ENCODE results near the gene TRIM54. TPM values are rescaled to one million over a fixed set of nuclear protein-coding genes. Genes with fewer than 3 reads are reported as not detected.

The TRIM54 gene
- total and polyA plus RNA-seq, 2 of the 8 experiments (the other 6 are each of a cell fraction or from before 2014, with no cell fraction given): 3.9 to 5.8 TPM

- H3K18ac ChIP-seq (ENCODE audit: extremely low read depth, low read length): no peak overlapping the region
- no peak overlapping the region for H2BK120ac ChIP-seq (replicated peaks; ENCODE audit: low read depth, low read length)
- no peak overlapping the region for H4K91ac ChIP-seq (replicated peaks; ENCODE audit: insufficient read length, low read length)
- no peak overlapping the region for H3K9ac ChIP-seq (replicated peaks in 1 of 4; ENCODE audit: extremely low read depth in 1 of 4, low read depth in 3 of 4, low read length in 3 of 4)
- no peaks in the 10 kb centered on the region for H3K79me2 ChIP-seq (ENCODE audit: control insufficient read depth in 1 of 2, insufficient read depth in 2 of 2, low read length in 2 of 2)
- H4K8ac ChIP-seq (ENCODE audit: extremely low read depth, insufficient read depth, low read length): peak overlapping the region; percentile 3; the same call in 1 of the 2 replicates
- no peaks in the 10 kb centered on the region for H3K79me1 ChIP-seq (ENCODE audit: low read depth, low read length)
- H2AK5ac ChIP-seq (ENCODE audit: low read depth, low read length): no peak overlapping the region
- H4K20me1 ChIP-seq (replicated peaks in 1 of 2; ENCODE audit: control insufficient read depth in 1 of 2, insufficient read depth in 2 of 2, low read length in 2 of 2): peaks cover 4 to 16% of the 10 kb centered on the region in 2 experiments
- no peak overlapping the region for H3K4me2 ChIP-seq (ENCODE audit: insufficient read depth in 1 of 2, low read depth in 2 of 2, low read length in 2 of 2)
- ChIA-PET CTCF (ENCODE audit: partially characterized antibody) (interaction anchor here (1.0 to 3.9 kb wide), 7 partner anchors 8 to 79 kb away, joined by 3 to 32 read pairs (median 4); partner anchors contain the start of genes MPV17 and TRIM54), POLR2A (ENCODE audit: partially characterized antibody) (interaction anchor here (0.5 to 32.6 kb wide), 9 partner anchors 1 to 165 kb away, joined by 3 to 835 read pairs (median 4); partner anchors contain the start of genes CAD, DNAJC5G and TRIM54)
- no peaks in the 10 kb centered on the region for H3K9me3 ChIP-seq (ENCODE audit: insufficient read depth in 2 of 2, low read depth in 1 of 2, low read length in 1 of 2)
- no peak overlapping the region for H3K23ac ChIP-seq (ENCODE audit: insufficient read length)
- no peak overlapping the region for H2BK15ac ChIP-seq (ENCODE audit: low read length)
- H3K4me1 ChIP-seq (replicated peaks in 1 of 4; ENCODE audit: control insufficient read depth in 3 of 4, insufficient read depth in 4 of 4, low read length in 3 of 4): no peaks in the 10 kb centered on the region
- H3K27me3 ChIP-seq (replicated peaks in 1 of 4; ENCODE audit: control insufficient read depth in 3 of 4, extremely low read depth in 1 of 4, insufficient read depth in 3 of 4, low read length in 3 of 4): no peaks in the 10 kb centered on the region
- no peak overlapping the region for H2BK5ac ChIP-seq (ENCODE audit: low read depth, low read length)
- no peak overlapping the region for H3K14ac ChIP-seq (ENCODE audit: insufficient read length)
- no peak overlapping the region for H3K4me3 ChIP-seq (ENCODE audit: extremely low read depth in 1 of 4, insufficient read depth in 2 of 4, low read depth in 3 of 4, low read length in 4 of 4)
- no peak overlapping the region for H2BK20ac ChIP-seq (ENCODE audit: low read length)
- no peak overlapping the region for H3K56ac ChIP-seq (replicated peaks; ENCODE audit: insufficient read length, low read depth, low read length)
- 98% methylated on average over 14 of the region's 19 CpGs; no CpG with 5 or more reads in 1 of the 2 experiments for WGBS, 2 experiments (ENCODE audit: extremely low coverage in 1 of 2, insufficient coverage in 1 of 2, insufficient read length in 1 of 2, insufficient replicate concordance in 2 of 2, low coverage in 1 of 2, low lambda C conversion rate in 2 of 2, missing lambda C conversion rate in 1 of 2)
- no peak overlapping the region for H2AFZ ChIP-seq (ENCODE audit: low read length)
- FAIRE-seq: no peak
- DNase-seq (ENCODE audit: low read depth in 1 of 2, low spot score in 2 of 2): no peak
- no peak overlapping the region for H4K5ac ChIP-seq (ENCODE audit: insufficient read length, low read depth, low read length)
- no peak for TF ChIP-seq POU5F1 (IDR thresholded peaks at IDR 0.05; ENCODE audit: low read depth, low read length)
- no peak for TF ChIP-seq KDM5A (IDR thresholded peaks at IDR 0.05; ENCODE audit: low read length)
- TF ChIP-seq POLR2AphosphoS5 (IDR thresholded peaks at IDR 0.05; ENCODE audit: low read depth, low read length): no peak
- no peak for TF ChIP-seq SP1 (IDR thresholded peaks at IDR 0.05; ENCODE audit: low read depth, low read length)
- H3K36me3 ChIP-seq (ENCODE audit: control insufficient read depth in 2 of 4, insufficient read depth in 4 of 4, low read length in 3 of 4): peaks cover 42 to 61% (median 59%) of the 10 kb centered on the region in 4 experiments
- no peak overlapping the region for H3K4ac ChIP-seq (replicated peaks; ENCODE audit: insufficient read length, low read depth, low read length)
- no peak overlapping the region for H2BK12ac ChIP-seq (ENCODE audit: low read depth, low read length)
- H3K27ac ChIP-seq (ENCODE audit: low read depth, low read length): no peak overlapping the region
- no peaks in the 10 kb centered on the region for H3K23me2 ChIP-seq (ENCODE audit: low read depth, low read length)
Observed at GRCh38 chr2:27243391-27244130, 38.7 kb upstream of the TRIM54 start.

Measured in H1 (cell line).